Measurements from ENCODE around the gene UBAC2.

Gene UBAC2

GRCh38 chr13:99294958-99295357, 94.3 kb downstream of the UBAC2 start:
- DNase-seq, result no peak

GRCh38 chr13:99295488-99296252, 95.0 kb downstream of the UBAC2 start:
- no peak for DNase-seq

GRCh38 chr13:99296398-99296797, 95.7 kb downstream of the UBAC2 start:
- no peak for DNase-seq

GRCh38 chr13:99297331-99297730, 96.7 kb downstream of the UBAC2 start:
- no peak for DNase-seq

GRCh38 chr13:99298056-99298455, 97.4 kb downstream of the UBAC2 start:
- no peak for DNase-seq

GRCh38 chr13:99299256-99299919, 98.7 kb downstream of the UBAC2 start:
- no peak for DNase-seq

GRCh38 chr13:99299920-99300341, 99.3 kb downstream of the UBAC2 start:
- no peak for DNase-seq

- no peak for DNase-seq
Observed at GRCh38 chr13:99301056-99301838, 100.6 kb downstream of the UBAC2 start.

- DNase-seq, result no peak
Observed at GRCh38 chr13:99301913-99302636, 101.4 kb downstream of the UBAC2 start.

- no peak for DNase-seq
Observed at GRCh38 chr13:99302637-99303505, 102.2 kb downstream of the UBAC2 start.

GRCh38 chr13:99303863-99304521, 103.3 kb downstream of the UBAC2 start:
- DNase-seq, result peak in 9 of 51 donors; percentile 4 to 40 (median 21)

GRCh38 chr13:99304541-99304940, 103.9 kb downstream of the UBAC2 start:
- no peak for DNase-seq

- no peak for DNase-seq
Observed at GRCh38 chr13:99305158-99305557, 104.5 kb downstream of the UBAC2 start.

- DNase-seq, result no peak
Observed at GRCh38 chr13:99305566-99305965, 104.9 kb downstream of the UBAC2 start.

GRCh38 chr13:99307247-99307646, 106.6 kb downstream of the UBAC2 start, which contains the start of gene GPR183:
GPR183 (minus strand) TSS chr13:99307399; CDS start chr13:99296145, 11,254 bp downstream.
- DNase-seq, result no peak

GRCh38 chr13:99307648-99308339, 107.1 kb downstream of the UBAC2 start:
- DNase-seq, result no peak

- DNase-seq, result no peak
Observed at GRCh38 chr13:99308471-99309087, 107.9 kb downstream of the UBAC2 start.

GRCh38 chr13:99310382-99311031, 109.9 kb downstream of the UBAC2 start:
- no peak for DNase-seq
